ENCODE data around the gene MTCH1.

MTCH1 gene

DNA sequence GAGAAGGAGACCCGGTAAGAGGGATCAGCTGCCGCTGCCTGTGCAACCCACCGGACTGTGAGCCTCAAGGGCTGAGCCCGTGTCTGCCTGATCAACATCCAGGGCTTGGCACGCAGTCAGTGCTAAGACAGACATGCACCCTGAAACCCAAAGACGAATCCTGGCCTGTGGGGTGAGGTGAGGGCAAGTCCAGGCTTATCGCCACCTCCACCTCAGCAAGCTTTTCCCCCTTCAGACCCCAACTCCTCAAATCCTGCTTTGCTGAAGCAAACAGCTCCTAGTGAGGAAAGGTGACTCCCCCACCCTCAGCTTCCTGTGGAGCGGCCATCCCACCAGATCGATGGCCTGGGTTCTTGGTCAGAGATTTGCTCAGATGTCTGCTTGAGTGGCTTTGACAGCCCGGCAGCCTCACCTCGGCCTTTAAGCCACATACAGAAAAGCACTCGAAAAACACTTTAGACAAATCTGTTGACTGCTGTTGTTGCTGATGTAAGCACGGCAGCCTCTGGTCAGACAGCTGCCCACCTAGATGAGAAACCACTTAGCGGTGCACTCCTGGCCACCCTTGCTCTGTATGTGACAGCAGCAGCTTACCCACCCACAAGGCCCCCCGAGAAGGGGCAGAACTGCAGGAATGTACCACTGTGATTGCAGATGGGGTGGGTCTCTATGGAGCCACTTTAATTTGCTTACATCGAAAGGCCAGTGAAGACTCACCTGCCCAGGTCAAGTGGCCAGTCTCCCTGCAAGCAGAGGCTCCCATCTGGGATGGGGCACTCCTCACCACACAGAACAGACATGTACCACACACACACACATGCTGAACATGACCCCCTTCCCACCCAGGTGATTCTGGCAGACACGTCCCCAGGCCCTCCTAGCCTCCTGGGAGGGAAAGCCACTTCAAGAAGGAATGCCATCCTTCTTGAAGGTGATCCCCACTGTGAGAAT, 14.8 kb downstream of the MTCH1 start:
- DNase-seq (ENCODE audit: low spot score), result no peak

- DNase-seq (ENCODE audit: low spot score), result no peak
These were observed 15.8 kb downstream of the MTCH1 start for GRCh38 chr6:36969988-36970891.

DNA sequence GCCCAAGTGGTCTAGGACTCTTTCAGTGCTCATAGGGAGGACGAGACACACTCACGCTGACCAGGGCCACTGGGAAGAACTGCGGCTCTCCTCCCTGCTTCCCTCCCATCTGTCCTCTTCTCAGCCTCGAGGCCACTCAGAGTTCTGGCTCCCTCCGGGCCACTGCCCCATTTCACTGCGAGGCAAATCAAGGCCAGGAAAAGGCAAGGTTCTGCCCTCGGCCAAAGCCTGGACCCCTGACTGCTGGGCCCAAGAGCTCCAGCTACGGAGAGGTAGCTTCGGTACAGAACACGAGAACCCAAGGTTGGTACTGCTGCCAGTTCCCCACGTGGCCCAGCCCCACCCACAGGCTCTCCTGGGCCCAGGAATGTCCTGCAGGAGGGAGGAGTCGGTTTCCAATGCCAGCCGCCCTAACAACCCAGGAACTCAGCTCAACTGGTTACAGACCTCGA, 16.7 kb downstream of the MTCH1 start:
- no peak for DNase-seq (ENCODE audit: low spot score)

DNA sequence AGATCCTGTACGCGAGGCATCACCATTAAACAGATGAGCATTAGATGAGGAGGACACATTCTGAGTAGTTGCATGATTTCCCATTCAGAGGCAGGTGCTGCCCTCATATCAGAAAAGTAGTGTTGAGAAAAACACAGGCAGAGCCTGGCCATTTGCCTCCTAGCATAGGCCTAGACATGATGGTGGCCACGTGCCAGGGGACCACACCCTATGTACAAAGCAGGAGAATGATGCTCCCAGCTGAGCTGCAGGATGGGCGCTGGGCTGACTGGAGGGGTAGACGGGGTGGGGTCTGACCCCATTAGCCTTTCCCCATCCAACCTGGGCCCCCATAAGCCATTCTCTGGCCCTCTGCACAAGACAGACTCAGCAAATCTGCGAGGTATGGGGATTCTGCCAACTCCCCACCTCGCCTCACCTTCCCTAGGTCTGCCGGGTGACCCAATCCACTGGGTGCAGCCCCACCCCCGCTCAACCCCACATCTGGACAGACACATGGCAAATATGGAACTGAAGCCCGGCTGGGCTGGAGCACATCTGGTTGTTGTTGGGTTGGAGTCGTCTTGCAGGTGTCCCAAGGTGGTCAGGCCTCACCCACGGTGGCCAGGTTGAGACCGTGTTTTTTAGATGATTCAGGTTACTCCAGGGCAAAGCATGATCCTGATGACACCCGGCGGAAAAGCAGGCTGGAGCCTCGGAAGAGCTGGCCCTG, 17.6 kb downstream of the MTCH1 start:
- no peak for DNase-seq (ENCODE audit: low spot score)

DNA sequence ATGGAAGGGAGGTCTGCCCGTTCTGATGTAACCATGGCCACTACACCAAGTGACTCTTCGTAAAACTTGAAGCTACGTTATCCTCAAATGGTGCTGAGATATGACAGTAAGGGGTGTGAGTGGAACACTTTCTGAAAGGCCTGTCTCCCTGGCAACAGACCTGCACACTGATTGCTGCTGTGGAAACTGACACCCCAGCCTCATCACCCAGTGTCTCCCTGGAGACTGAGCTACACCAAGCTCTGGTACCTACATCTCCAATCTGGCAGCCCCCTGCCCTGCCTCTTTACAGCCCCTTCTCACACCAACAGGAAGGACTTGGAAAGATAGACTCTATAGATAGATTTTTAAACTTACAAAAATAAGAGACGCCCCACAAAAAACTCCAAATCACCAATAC, 18.2 kb downstream of the MTCH1 start:
- DNase-seq (ENCODE audit: low spot score), result no peak

DNA sequence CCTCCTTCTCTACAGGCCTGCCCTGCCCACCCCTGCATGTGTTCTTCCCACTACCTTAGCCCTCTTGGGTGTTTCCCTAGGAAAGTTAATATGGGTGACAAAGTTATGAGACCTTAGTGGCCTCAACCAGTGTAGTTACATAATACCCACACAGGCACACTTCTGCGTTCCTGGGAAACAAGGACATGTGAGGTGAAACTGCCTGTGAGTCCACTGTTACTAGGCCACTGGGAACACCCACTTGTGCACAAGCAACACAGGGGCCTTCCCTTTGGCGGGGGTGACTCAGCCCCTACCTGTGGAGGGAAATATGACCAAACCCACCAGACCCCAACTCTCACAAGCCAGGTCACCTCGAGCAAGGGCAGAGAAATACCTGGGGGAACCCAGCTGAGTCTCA, 18.7 kb downstream of the MTCH1 start:
- DNase-seq (ENCODE audit: low spot score), result no peak

DNA sequence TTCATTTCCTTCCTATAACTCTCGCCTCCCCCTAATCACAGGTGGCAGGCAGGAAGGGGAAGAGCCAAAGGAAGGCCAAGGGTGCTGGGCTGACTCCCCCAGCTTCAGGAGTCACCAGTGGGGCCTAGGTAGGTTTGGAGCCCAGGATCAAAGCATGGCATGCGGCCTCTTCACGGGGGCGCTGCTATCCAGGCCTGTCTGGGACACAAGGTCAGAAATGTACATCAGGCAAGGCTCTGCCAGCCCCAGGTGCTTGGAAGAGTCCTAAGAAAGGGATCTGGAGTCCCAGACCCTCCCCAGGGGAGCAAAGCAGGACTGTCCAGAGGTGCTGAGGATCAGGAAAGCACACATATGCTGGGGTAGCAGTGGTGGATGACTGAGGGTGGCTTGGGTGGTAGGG, 21.1 kb downstream of the MTCH1 start:
- DNase-seq (ENCODE audit: low spot score), result no peak

- DNase-seq (ENCODE audit: low spot score), result no peak
These were observed 21.6 kb downstream of the MTCH1 start for GRCh38 chr6:36964349-36964748.

DNA sequence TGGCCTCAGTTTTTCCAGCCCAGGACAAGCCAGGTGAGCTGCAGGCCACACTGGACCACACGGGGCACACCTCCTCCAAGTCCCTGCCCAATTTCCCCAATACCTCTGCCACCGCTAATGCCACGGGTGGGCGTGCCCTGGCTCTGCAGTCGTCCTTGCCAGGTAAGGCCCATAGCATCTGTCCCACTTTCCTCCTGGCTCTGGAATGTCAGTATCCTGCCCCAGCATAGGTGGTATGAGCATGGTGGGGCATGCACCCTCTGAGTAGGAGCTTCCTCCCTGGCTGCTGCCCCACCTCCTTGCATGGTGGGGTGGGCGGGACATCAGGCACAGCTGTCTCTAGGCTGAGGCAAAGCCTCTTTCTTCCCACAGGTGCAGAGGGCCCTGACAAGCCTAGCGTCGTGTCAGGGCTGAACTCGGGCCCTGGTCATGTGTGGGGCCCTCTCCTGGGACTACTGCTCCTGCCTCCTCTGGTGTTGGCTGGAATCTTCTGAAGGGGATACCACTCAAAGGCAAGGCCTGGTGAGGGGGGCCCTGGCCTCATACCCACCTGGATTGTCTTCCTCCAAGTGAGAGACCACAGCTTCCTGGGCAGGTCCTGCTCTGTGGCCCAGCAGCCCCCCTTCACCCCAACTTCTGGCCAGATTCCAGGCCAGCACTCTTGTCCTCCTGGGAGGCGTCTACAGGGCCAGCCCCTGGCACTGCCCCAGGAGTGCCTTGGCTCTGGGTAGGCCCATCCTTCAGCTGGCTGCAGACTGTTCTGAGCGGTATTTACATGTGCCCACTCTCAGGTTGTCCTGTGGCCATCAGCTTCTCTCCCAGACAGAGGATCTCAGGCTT, 22.3 kb downstream of the MTCH1 start:
- DNase-seq (ENCODE audit: low spot score), result no peak

DNA sequence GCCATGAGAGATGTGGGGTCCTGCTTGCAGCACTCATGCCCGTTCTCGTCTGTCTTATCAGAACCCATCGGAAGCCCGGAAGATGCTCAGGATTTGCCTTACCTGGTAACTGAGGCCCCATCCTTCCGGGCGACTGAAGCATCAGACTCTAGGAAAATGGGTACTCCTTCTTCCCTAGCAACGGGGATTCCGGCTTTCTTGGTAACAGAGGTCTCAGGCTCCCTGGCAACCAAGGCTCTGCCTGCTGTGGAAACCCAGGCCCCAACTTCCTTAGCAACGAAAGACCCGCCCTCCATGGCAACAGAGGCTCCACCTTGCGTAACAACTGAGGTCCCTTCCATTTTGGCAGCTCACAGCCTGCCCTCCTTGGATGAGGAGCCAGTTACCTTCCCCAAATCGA, 23.1 kb downstream of the MTCH1 start:
- no peak for DNase-seq (ENCODE audit: low spot score)

DNA sequence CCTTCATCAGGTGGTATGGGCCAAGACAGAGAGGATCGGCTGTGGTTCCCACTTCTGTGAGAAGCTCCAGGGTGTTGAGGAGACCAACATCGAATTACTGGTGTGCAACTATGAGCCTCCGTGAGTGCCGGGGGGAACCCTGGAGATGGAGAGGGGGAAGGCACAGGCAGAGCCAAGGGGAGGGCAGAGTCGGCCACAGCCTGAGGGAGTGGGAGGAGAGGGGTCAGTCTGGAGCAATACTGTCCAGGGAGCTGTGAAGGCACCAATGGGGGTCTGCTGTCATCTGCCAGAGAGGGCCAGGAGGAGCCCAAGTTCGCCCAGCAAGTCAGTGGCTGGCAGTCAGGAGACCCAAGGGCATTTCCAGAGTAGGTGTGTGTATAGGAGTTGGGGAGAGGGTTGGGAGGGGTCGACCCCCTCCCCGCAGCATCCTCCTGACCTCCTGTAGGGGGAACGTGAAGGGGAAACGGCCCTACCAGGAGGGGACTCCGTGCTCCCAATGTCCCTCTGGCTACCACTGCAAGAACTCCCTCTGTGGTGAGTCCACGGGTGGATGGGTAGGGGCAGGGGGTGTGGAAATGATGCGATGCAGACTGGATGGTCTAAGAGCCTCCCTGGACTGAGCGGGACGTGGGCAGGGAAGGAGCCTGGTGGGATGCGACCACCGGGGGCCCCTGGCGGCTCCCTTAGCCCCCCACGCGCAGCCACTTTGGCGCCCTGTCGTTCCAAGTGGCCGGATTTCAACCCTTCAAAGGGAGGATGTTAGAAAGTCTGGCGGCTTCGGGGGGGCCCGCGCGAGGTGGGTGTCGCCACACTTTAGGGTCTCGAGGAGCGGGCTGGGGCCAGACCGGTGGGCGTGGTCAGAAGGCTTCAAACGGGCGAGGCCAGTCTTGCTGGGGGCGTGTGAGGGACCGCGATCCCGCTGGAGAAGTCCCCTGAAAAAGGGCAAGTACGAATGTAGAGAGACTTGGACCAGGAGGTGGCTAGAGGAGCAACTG, 24.3 kb downstream of the MTCH1 start:
- DNase-seq (ENCODE audit: low spot score), result no peak

GRCh38 chr6:36959555-36960250, 26.3 kb downstream of the MTCH1 start:
- DNase-seq (ENCODE audit: low spot score), result no peak

DNA sequence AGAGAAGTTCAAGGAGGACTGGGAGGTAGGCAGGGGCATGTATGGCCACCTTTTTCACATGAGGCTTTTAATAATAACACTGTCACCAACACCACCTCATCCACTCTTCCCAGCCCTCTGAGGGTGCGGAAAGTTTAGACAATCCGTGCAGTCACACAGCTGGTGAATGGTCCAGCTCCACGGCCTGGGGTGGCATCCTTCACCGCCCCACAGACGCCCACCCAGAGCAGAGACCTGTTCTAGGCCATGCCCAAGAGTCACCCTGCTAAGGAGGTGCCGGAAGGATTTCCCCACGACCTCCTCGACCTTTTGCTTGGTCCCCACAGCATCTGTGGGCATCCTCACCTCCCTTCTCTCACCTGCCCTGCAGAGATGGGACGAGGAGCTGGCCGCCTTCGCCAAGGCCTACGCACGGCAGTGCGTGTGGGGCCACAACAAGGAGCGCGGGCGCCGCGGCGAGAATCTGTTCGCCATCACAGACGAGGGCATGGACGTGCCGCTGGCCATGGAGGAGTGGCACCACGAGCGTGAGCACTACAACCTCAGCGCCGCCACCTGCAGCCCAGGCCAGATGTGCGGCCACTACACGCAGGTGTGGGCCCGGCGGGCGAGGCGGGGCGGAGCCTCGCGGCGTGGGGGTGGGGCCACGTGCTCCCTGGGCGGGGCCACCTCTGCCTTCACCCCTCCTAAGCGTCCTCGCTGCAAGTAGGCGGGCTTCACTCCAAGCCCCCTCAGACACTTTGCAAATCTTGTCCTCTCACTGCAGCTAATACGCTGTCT, 27.0 kb downstream of the MTCH1 start:
- no peak for DNase-seq (ENCODE audit: low spot score)

- no peak for DNase-seq (ENCODE audit: low spot score)
These were observed 28.2 kb downstream of the MTCH1 start for GRCh38 chr6:36957773-36958271.

DNA sequence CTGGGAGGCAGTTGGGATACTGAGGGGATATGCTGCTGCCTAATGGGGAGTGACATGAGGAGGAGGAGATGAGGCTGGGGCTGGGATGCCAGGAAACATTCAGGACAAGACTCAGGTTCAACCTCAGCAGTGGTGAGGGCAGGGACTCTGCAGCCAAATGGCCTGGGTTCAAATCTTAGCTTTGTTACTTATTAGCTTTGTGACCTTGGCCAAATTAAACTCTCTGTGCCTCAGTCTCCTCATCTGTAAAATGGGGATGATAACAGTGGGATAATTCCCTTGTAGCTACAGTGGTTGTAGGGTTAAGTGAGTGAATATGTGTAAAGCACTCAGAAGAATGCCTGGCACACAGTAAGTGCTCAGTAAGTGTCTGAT, 29.6 kb downstream of the MTCH1 start:
- DNase-seq (ENCODE audit: low spot score), result no peak

DNA sequence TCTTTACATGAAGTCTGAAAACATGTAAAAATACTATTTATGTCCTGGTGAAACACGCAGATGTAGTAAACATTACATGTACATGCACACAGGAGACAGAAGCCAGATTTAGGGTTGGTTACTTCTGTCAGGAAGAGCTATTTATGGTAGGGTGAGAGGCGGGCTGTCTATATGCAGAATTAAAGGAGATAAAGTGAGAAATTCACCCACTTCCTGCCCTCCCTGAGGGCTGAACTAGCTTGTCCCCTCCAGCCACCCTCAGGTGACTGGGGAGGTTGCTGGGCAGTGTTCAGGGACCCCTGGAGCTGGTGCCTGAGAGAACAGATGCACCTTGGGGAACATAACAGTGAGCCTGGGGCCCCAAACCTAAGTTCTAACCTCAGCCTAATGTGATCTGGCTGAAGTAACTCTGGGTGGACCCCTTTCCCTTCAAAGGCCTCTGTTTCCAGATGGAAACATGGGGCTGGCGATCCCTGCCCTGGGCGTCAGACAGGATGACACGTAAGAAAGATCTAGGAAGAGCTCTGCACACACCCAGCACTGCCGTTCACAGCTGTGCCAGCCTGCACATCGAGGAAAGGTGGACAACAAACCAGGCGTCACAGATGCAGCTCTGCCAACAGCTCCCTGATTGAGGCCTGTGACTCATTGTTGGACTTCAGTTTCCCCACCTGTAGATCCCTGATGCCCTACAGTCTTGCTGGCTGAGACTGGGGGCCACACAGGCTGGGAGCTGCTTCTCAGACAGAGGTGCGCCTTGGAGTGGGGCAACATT, 30.1 kb downstream of the MTCH1 start:
- DNase-seq (ENCODE audit: low spot score), result no peak

DNA sequence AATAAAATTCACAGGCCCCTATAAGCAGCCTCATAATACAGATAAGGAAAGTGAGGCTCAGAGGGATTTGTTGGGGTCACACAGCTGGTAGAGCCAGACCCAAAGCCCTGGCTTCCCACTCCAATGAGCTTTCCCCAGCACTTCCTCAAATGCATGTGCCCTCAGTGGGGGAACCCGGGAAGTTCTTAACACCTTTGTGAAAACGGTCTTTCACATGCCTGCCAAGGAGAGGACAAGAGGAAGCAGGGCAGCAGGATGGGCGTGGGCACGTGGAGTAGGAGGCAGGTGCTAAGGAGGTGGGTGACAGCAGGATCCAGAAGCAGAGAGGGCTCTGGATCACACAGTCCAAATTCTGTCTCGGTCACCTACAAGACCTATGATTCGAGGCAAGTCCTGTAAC, 30.9 kb downstream of the MTCH1 start:
- no peak for DNase-seq (ENCODE audit: low spot score)

Measured in D341Med (cell line).